B cell (primary cell): ENCODE data around the gene ERVMER34-1.

ENCODE experiments used
- EZH2 ChIP-seq: IDR thresholded peaks from 2 replicates; pipeline ENCODE4 v1.6.1; 2012; ENCODE audit warnings: borderline replicate concordance, low read depth, mild to moderate bottlenecking, moderate library complexity, low read length; ENCODE audit not compliant: insufficient read depth, poor library complexity, severe bottlenecking
- TF ChIP-seq, protein P1 (sequence below): fragments of 200-600 bp; IDR thresholded peaks from one replicate; pipeline ENCODE4 v1.8.0; 2022; ENCODE audit warnings: antibody characterized with exemption, mild to moderate bottlenecking

DNA sequence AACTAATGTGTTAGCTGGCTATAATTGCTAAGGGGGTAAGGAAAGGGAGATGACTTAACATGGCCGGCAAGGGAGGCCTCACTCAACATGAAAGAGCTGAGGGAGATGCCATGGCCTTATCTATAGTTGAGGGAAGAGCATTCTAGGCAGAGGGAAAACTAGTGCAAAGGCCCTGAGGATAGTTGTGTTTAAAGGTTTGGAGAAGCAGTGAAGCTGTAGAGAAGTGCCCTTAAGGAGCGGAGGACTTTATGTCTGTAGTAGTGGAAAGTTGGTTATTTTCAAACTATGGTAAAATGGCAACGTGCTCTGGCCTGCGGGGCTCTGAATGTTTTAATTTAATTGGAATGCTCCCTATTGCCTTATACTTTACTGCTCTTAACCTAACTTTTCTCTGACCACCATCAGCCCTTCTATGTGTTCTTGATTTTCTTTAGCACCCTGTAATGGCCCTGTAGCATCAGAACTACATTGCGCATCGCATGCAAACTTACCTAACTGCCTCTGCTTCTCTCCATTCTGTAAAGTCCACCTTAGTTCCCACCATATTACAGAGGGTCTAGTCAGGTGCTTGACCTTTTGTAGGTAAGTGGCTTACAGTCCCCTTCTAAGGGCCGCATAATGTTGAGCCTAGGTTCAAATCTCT lies 35.8 kb downstream of the ERVMER34-1 start:
- TF ChIP-seq, protein P1, sequence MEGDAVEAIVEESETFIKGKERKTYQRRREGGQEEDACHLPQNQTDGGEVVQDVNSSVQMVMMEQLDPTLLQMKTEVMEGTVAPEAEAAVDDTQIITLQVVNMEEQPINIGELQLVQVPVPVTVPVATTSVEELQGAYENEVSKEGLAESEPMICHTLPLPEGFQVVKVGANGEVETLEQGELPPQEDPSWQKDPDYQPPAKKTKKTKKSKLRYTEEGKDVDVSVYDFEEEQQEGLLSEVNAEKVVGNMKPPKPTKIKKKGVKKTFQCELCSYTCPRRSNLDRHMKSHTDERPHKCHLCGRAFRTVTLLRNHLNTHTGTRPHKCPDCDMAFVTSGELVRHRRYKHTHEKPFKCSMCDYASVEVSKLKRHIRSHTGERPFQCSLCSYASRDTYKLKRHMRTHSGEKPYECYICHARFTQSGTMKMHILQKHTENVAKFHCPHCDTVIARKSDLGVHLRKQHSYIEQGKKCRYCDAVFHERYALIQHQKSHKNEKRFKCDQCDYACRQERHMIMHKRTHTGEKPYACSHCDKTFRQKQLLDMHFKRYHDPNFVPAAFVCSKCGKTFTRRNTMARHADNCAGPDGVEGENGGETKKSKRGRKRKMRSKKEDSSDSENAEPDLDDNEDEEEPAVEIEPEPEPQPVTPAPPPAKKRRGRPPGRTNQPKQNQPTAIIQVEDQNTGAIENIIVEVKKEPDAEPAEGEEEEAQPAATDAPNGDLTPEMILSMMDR, result no peak
- no peak for TF ChIP-seq EZH2
